DMS53 treated with DMSO at 0.1 percent for 48 hours (cell line): Measurements from ENCODE around the gene MAPKAPK2.

ENCODE experiments used
- DNase-seq: peaks from one replicate; lab custom pipeline; 2025; ENCODE audit not compliant: unreplicated experiment; lab: John Stamatoyannopoulos, UW

MAPKAPK2 gene

DNA sequence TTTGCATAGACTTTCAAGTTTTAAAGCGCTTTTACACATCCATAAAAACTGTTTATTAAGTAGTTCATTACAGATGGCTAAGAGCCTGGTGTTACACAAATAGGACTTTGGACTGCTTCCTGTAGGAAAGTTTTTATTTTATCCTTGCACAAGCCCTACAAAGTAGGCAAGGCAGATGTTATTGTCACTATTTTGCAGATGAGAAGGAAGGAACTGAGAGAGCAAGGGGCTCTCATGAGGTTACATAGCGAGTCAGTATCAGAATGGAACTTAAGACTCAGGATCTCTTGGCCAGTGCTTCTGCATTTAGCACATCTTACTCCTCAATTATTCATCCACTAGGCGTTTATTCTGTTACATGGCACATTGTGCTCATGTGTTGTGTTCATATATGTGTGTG is 2.6 kb upstream of the MAPKAPK2 start:
- no peak for DNase-seq

DNA sequence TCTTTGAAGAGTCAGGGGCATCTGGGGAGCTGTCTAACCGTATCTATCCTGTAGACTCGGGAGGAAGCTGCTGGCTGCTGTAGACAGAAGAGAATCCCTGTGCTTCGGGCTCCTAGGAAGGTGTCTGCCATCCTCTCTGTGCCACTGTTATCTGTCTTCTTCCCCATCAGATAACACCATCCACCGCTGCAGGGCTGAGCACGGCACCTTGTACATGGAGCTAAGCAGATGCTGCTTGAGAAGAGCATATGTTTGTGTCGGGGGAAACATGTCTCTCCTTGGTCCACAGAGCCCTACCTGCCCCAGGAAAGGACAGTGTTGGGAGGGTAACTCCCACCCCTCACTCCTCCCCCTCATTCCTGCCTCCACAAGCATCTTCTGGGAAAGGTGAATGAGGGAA is 1.4 kb upstream of the MAPKAPK2 start:
- no peak for DNase-seq

- DNase-seq, result no peak
Measured at GRCh38 chr1:206684003-206684402, 702 bp upstream of the MAPKAPK2 start.

DNA sequence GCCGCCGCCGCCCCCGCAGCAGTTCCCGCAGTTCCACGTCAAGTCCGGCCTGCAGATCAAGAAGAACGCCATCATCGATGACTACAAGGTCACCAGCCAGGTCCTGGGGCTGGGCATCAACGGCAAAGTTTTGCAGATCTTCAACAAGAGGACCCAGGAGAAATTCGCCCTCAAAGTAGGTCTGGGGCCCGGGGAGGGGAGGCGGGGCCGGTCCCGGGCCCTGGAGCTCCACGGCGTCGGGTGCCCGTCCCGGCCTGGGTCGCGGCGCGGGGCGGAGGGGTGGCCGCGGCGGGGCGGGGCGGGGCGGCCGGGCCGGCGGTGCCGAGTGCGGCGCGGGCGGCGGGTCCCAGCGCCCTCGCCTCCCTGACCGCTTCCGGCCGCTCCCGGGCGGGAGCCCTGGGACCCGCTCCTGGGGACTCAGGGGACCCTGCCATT is 646 bp downstream of the MAPKAPK2 start:
- DNase-seq, result no peak

GRCh38 chr1:206685769-206686477 is 1.2 kb downstream of the MAPKAPK2 start:
- DNase-seq, result peak; percentile 61

- no peak for DNase-seq
Measured at GRCh38 chr1:206686478-206687249, 2.0 kb downstream of the MAPKAPK2 start.

DNA sequence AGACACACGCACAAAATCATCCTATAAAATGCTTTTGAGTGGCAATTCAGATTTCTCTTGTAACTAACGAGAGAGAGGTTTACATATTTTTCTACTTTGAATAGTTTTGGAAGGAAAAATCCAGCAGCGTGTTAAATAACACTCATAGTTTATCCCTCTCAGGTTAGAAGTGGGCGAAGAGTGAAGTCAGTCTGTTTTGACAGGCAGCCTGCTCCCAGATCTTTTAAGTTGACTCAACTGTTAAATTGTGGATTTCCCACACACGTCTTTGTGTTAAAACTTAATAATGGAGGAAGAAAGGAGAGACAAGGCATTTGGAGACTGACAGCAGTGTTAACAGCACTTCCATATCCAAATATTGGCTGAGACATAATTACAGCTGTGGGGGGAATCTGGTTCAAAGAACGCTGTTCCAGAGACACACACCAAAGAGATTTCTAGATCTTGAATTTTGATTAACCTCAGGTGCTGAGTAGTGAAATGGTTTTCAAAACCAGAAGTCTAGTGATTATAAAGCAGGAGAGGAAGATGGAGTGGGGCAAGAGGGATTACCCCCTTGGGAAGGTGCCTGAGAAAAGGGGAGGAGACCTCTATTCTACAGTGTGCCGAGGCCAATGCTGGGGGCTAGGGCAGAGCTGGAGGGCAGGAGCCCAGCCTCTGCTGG is 2.7 kb downstream of the MAPKAPK2 start:
- DNase-seq, result no peak

- DNase-seq, result no peak
Measured at GRCh38 chr1:206687915-206688442, 3.3 kb downstream of the MAPKAPK2 start.

DNA sequence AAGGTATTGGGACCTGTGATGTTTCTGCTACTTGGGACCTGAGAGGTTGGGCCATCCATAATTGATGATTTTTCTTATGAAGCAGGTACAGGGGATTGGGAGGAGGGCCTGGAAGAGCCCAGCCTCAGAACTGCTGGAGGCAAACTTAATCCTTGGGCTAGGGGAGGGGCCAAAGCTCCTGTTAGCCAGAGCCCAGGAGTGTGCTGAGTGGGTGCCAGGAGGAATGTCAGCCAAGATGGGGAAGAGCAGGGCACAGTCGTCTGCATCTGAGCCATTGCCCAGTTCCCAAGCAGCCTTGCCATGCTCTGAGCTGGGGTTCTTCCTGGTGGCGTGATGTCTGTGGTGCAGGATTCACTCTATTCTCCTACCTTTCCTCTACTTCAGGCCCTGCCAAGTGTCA is 5.8 kb downstream of the MAPKAPK2 start:
- DNase-seq, result no peak

- no peak for DNase-seq
Measured at GRCh38 chr1:206691604-206692003, 6.9 kb downstream of the MAPKAPK2 start.

GRCh38 chr1:206693029-206693428 is 8.3 kb downstream of the MAPKAPK2 start:
- no peak for DNase-seq

GRCh38 chr1:206693592-206693991 is 8.9 kb downstream of the MAPKAPK2 start:
- no peak for DNase-seq

DNA sequence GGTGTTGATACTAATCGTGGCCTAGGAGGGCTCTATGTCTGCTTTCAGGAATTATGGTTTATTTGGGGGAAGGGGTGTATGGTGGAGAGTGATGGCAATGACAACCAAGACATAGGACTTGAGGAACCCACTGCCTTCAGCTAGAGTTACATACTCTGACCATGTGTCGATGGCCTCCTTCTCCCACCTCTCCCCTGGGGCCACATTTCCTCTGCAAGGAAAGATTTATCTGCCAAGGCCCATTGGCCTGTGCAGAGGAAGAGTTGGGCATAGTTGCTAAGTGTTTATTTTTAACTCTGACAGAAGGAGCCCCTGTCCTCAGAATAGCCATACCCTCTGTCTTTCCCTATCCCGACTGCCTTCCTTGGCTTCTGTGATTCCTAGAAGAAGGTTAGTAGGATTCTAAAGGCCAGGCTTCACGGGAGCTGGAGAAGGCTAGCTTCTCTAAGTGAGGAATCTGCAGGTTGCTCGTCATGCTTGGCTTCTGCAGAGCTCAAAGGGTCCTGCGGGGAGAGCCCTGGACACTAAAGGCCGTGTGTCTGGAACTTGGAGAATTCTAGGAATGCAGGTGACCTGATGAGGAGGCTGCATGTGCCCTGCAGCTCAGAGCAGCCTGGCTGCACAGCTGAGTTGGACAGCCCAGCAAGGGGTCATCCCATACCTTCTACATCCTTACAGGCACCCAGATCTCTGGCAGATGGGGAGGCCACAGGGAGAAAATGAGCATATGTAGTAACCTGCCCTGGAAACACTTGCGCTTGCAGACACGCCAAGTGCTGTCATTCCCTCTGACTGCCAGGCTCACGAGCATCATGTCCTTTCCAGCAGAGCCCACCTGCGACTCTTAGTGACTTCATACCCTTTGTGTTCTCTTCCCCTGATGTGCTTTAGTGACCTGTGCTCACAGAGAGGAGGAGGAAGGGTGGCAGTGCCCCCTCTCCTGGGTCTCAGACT is 9.7 kb downstream of the MAPKAPK2 start:
- no peak for DNase-seq

DNA sequence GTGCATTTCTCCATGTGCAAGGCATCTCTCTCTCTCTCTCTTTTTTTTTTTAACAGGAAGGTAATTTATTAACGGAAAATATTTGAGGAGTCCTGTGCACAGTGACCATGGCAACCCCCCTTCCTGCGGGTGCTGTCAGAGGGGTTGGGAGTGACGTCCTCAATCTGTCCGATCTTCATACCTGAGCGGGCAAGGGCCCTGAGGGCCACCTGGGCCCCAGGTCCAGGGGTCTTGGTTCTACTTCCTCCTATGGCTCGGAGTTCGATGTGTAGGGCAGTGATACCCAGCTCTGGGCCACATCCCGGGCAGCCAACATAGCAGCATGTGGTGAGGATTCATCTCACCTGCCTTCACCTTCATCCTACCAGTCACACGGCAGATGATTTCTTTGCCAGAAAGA is 11.0 kb downstream of the MAPKAPK2 start:
- DNase-seq, result no peak

- no peak for DNase-seq
Measured at GRCh38 chr1:206696812-206697585, 12.3 kb downstream of the MAPKAPK2 start.

- no peak for DNase-seq
Measured at GRCh38 chr1:206698011-206698410, 13.3 kb downstream of the MAPKAPK2 start.

GRCh38 chr1:206699000-206699586 is 14.4 kb downstream of the MAPKAPK2 start:
- no peak for DNase-seq

DNA sequence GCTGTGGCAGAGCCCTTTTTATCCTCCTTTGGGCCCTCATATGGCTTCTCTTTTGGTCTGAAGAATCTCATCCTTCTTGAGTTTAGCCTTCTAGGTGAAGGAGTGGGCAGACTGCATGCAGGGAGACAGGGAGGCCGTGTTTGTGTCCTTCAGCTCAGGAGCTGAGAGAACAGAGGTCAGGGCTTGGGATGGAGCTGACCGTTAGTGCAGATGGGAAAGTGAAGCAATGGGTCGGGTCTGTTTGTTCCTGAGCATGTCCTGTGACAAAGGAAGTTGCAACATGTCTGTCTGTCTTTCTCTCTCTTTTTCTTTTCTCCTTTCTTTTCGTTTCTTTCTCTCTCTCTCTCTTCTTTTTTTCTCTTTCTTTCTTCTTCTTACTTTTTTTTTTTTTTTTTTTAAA is 14.9 kb downstream of the MAPKAPK2 start:
- DNase-seq, result no peak

GRCh38 chr1:206700445-206701036 is 15.8 kb downstream of the MAPKAPK2 start:
- peak; percentile 87 for DNase-seq
